CD4-positive, alpha-beta T cell (primary cell): Measurements from ENCODE around the gene KRTAP22-1. TPM values are rescaled to one million over a fixed set of nuclear protein-coding genes. Genes with fewer than 3 reads are reported as not detected.

ENCODE experiments used
- ATAC-seq: fragments of 200-7000 bp; cut with Tn5 transposase; one replicate; pipeline ENCODE4 v1.10.0; 2022; ENCODE audit warnings: mild to moderate bottlenecking; ENCODE audit not compliant: poor library complexity
- CTCF ChIA-PET: fragments of 350-600 bp; sonication (Branson Sonifier 250); formaldehyde crosslinking; loops from one replicate; lab custom pipeline; 2021; ENCODE audit warnings: antibody characterized with exemption, inconsistent platforms; lab: Charles Lee
- POLR2A ChIA-PET: fragments of 350-600 bp; sonication (Branson Sonifier 250); formaldehyde crosslinking; loops from one replicate; lab custom pipeline; 2021; ENCODE audit warnings: antibody characterized with exemption, inconsistent platforms; lab: Charles Lee
- DNase-seq, 14 experiments: peaks; one replicate each; pipeline ENCODE4 v3.0.0-alpha.2; 2013 to 2020; ENCODE audit warnings: mixed read lengths in 2 of 14
- H3K27ac ChIP-seq, 2 donors: one replicate each; pipeline versions ENCODE4 v1.5.1 to v1.7.0; 2013; ENCODE audit warnings: low read length in 2 of 2, low read depth in 1 of 2, mild to moderate bottlenecking in 1 of 2
- H3K27me3 ChIP-seq, 2 experiments: 1 replicate in 1 of 2; 2 replicates in 1 of 2; pipeline versions ENCODE4 v1.6.1 to v1.7.0; 2013; ENCODE audit warnings: low read length in 2 of 2, control low read depth in 1 of 2, mild to moderate bottlenecking in 1 of 2, moderate library complexity in 1 of 2; ENCODE audit not compliant: insufficient read depth in 2 of 2, control insufficient read depth in 1 of 2
- H3K36me3 ChIP-seq: one replicate; pipeline ENCODE4 v1.6.1; 2013; ENCODE audit warnings: low read length, control low read depth; ENCODE audit not compliant: insufficient read depth
- H3K4me1 ChIP-seq: one replicate; pipeline ENCODE4 v1.6.1; 2013; ENCODE audit warnings: low read length, control low read depth; ENCODE audit not compliant: insufficient read depth
- H3K4me3 ChIP-seq: one replicate; pipeline ENCODE4 v1.5.1; 2013; ENCODE audit warnings: mild to moderate bottlenecking, low read length, moderate library complexity
- H3K9me3 ChIP-seq, 2 experiments: 1 replicate in 1 of 2; 2 replicates in 1 of 2; pipeline versions ENCODE4 v1.6.1 to v1.7.0; 2013; ENCODE audit warnings: low read length in 2 of 2, mild to moderate bottlenecking in 2 of 2, control low read depth in 1 of 2, moderate library complexity in 1 of 2; ENCODE audit not compliant: control insufficient read depth in 1 of 2, insufficient read depth in 1 of 2
- H3K27ac Mint-ChIP-seq: one replicate; pipeline ENCODE4 v1.8.0; 2020; ENCODE audit warnings: mixed read lengths
- H3K27me3 Mint-ChIP-seq: one replicate; pipeline ENCODE4 v1.8.0; 2021; ENCODE audit warnings: mixed read lengths
- H3K36me3 Mint-ChIP-seq: one replicate; pipeline ENCODE4 v1.8.0; 2021; ENCODE audit warnings: low read depth, mixed read lengths
- H3K4me1 Mint-ChIP-seq: one replicate; pipeline ENCODE4 v1.8.0; 2021; ENCODE audit warnings: low read depth, mixed read lengths
- H3K4me3 Mint-ChIP-seq: one replicate; pipeline ENCODE4 v1.8.0; 2020; ENCODE audit warnings: mild to moderate bottlenecking, mixed read lengths
- H3K9me3 Mint-ChIP-seq: one replicate; pipeline ENCODE4 v1.8.0; 2020; ENCODE audit warnings: mixed read lengths
- CTCF ChIP-seq: fragments of 200-600 bp; IDR thresholded peaks from one replicate; pipeline ENCODE4 v1.8.0; 2022; ENCODE audit warnings: antibody characterized with exemption, mild to moderate bottlenecking
- intact Hi-C, 2 experiments: fragments of 100-400 bp; cut with DNase I in 1 of 2; cut with micrococcal nuclease in 1 of 2; formaldehyde crosslinking; loops; one replicate each; pipeline versions ENCODE4 v1.15.1 to v1.9.0; 2023 to 2025; cut with DNase I, micrococcal nuclease
- total RNA-seq, 174 experiments: library from RNA in 2 of 174; stranded (reverse) in 2 of 174; gene quantifications; one replicate each; pipeline ENCODE4 v1.2.3 and lab custom pipeline; 2021 to 2026

The KRTAP22-1 gene
- total RNA-seq, 2 experiments from 2014 or later: not detected

- Mint-ChIP-seq H3K27ac (no peak overlapping the region), H3K4me3 (no peak overlapping the region), H3K36me3 (no peaks in the 10 kb centered on the region), H3K9me3 (peaks cover 10% of the 10 kb centered on the region), H3K4me1 (no peaks in the 10 kb centered on the region), H3K27me3 (no peaks in the 10 kb centered on the region)
- ChIA-PET CTCF (no interaction called here), POLR2A (no interaction called here)
- Histone ChIP-seq H3K36me3 (no peaks in the 10 kb centered on the region), H3K9me3 (no peaks in the 10 kb centered on the region), H3K4me1 (no peaks in the 10 kb centered on the region), H3K27me3 (peaks cover 0 to 3% of the 10 kb centered on the region in 2 experiments), H3K4me3 (no peak overlapping the region), H3K27ac (no peak overlapping the region)
- ATAC-seq (no peak), DNase-seq (no peak)
- intact Hi-C loops: no loop called here
- TF ChIP-seq CTCF: no peak
These were observed 5.1 kb downstream of the KRTAP22-1 start for GRCh38 chr21:30605968-30606367.

- no peak for TF ChIP-seq CTCF
- no peak overlapping the region for H3K4me3 ChIP-seq
- no peaks in the 10 kb centered on the region for H3K4me1 Mint-ChIP-seq
- intact Hi-C loops: no loop called here
- peaks cover 0 to 4% of the 10 kb centered on the region in 2 experiments for H3K9me3 ChIP-seq
- H3K36me3 Mint-ChIP-seq: no peaks in the 10 kb centered on the region
- CTCF ChIA-PET: no interaction called here
- H3K4me3 Mint-ChIP-seq: no peak overlapping the region
- no peaks in the 10 kb centered on the region for H3K27me3 ChIP-seq
- H3K9me3 Mint-ChIP-seq: peaks cover 10% of the 10 kb centered on the region
- no peak for ATAC-seq
- no peak overlapping the region for H3K27ac Mint-ChIP-seq
- DNase-seq: no peak
- H3K27ac ChIP-seq: no peak overlapping the region
- H3K4me1 ChIP-seq: no peaks in the 10 kb centered on the region
- no peaks in the 10 kb centered on the region for H3K36me3 ChIP-seq
- POLR2A ChIA-PET: no interaction called here
- no peaks in the 10 kb centered on the region for H3K27me3 Mint-ChIP-seq
These were observed 11.2 kb downstream of the KRTAP22-1 start for GRCh38 chr21:30612132-30612531.

GRCh38 chr21:30613836-30614235 lies 12.9 kb downstream of the KRTAP22-1 start, which contains the start of gene KRTAP6-1:
KRTAP6-1 (minus strand) TSS chr21:30613930; CDS start chr21:30613904, 26 bp downstream.
- intact Hi-C loops: no loop called here
- CTCF ChIA-PET: no interaction called here

More at GRCh38 chr21:30613836-30614235, 12.9 kb downstream of the KRTAP22-1 start, which contains the start of gene KRTAP6-1:
- no peak within 1 kb of the TSS for H3K4me3 ChIP-seq
- H3K36me3 ChIP-seq: no peaks in the 10 kb centered on the region
- no peaks in the 10 kb centered on the region for H3K27me3 ChIP-seq
- ATAC-seq (no peak), DNase-seq (no peak)
- peaks cover 0 to 4% of the 10 kb centered on the region in 2 experiments for H3K9me3 ChIP-seq
- POLR2A ChIA-PET: no interaction called here
- Mint-ChIP-seq H3K27ac (no peak within 1 kb of the TSS), H3K9me3 (peaks cover 5% of the 10 kb centered on the region), H3K36me3 (no peaks in the 10 kb centered on the region), H3K27me3 (no peaks in the 10 kb centered on the region), H3K4me3 (no peak within 1 kb of the TSS), H3K4me1 (no peaks in the 10 kb centered on the region)
- H3K27ac ChIP-seq: no peak within 1 kb of the TSS
- no peaks in the 10 kb centered on the region for H3K4me1 ChIP-seq
- no peak for TF ChIP-seq CTCF
